GM23338 (cell line): ENCODE results near the gene TTPAL. TPM values are rescaled to one million over a fixed set of nuclear protein-coding genes. Genes with fewer than 3 reads are reported as not detected.

ENCODE experiments used
- ATAC-seq: fragments of 200-7000 bp; cut with Tn5 transposase; 3 replicates; pipeline ENCODE4 v1.9.1; 2020
- DNase-seq: peaks from one replicate; pipeline ENCODE4 v3.0.0-alpha.2; 2015; ENCODE audit warnings: low spot score
- H2AFZ ChIP-seq: fragments of 200-600 bp; sonication (generic); 2 replicates; pipeline ENCODE4 v1.8.0; 2016; ENCODE audit warnings: antibody characterized with exemption, mild to moderate bottlenecking, moderate library complexity
- H3F3A ChIP-seq: fragments of 200-600 bp; sonication (generic); replicated peaks from 2 replicates; pipeline ENCODE4 v1.8.0; 2017; ENCODE audit warnings: antibody characterized with exemption, mixed run types, low read depth
- H3K27ac ChIP-seq: fragments of 200-600 bp; sonication (generic); 2 replicates; pipeline ENCODE4 v1.6.1; 2016; ENCODE audit warnings: low read depth
- H3K27me3 ChIP-seq: fragments of 200-600 bp; sonication (generic); 2 replicates; pipeline ENCODE4 v1.8.0; 2016; ENCODE audit warnings: mild to moderate bottlenecking, mixed run types, moderate library complexity; ENCODE audit not compliant: insufficient read depth
- H3K36me3 ChIP-seq: fragments of 200-600 bp; sonication (generic); 2 replicates; pipeline ENCODE4 v1.8.0; 2016; ENCODE audit warnings: mild to moderate bottlenecking; ENCODE audit not compliant: insufficient read depth
- H3K4me1 ChIP-seq: fragments of 200-600 bp; sonication (generic); 2 replicates; pipeline ENCODE4 v1.8.0; 2016; ENCODE audit warnings: mild to moderate bottlenecking, moderate library complexity; ENCODE audit not compliant: insufficient read depth
- H3K4me2 ChIP-seq: fragments of 200-600 bp; sonication (generic); 2 replicates; pipeline ENCODE4 v1.7.1; 2017; ENCODE audit warnings: mixed run types
- H3K4me3 ChIP-seq: fragments of 200-600 bp; sonication (generic); 2 replicates; pipeline ENCODE4 v1.6.1; 2016; ENCODE audit warnings: mixed run types
- H3K79me2 ChIP-seq: fragments of 200-600 bp; sonication (generic); replicated peaks from 2 replicates; pipeline ENCODE4 v1.8.0; 2017; ENCODE audit warnings: mild to moderate bottlenecking; ENCODE audit not compliant: insufficient read depth
- H3K9me2 ChIP-seq: fragments of 200-600 bp; sonication (generic); 2 replicates; pipeline ENCODE4 v1.8.0; 2017; ENCODE audit not compliant: insufficient read depth
- H4K20me1 ChIP-seq: fragments of 200-600 bp; sonication (generic); replicated peaks from 2 replicates; pipeline ENCODE4 v1.8.0; 2017; ENCODE audit warnings: mild to moderate bottlenecking; ENCODE audit not compliant: insufficient read depth
- H3K27ac Mint-ChIP-seq: 2 replicates; pipeline ENCODE4 v1.8.0; 2020; ENCODE audit warnings: inconsistent platforms, mild to moderate bottlenecking, moderate library complexity, mixed read lengths
- H3K27me3 Mint-ChIP-seq: 3 replicates; pipeline ENCODE4 v1.8.0; 2022; ENCODE audit warnings: low read depth, mild to moderate bottlenecking, moderate library complexity, mixed read lengths, inconsistent platforms; ENCODE audit not compliant: insufficient read depth, poor library complexity
- H3K36me3 Mint-ChIP-seq: 3 replicates; pipeline ENCODE4 v1.8.0; 2021; ENCODE audit warnings: low read depth, mild to moderate bottlenecking, inconsistent platforms, moderate library complexity, mixed read lengths
- H3K4me1 Mint-ChIP-seq: 3 replicates; pipeline ENCODE4 v1.8.0; 2020; ENCODE audit warnings: mild to moderate bottlenecking, inconsistent platforms, mixed read lengths
- H3K4me3 Mint-ChIP-seq: 3 replicates; pipeline ENCODE4 v1.8.0; 2021; ENCODE audit warnings: moderate library complexity, mild to moderate bottlenecking, inconsistent platforms, mixed read lengths
- H3K9me3 Mint-ChIP-seq: 3 replicates; pipeline ENCODE4 v1.8.0; 2020; ENCODE audit warnings: moderate library complexity, mild to moderate bottlenecking, inconsistent platforms, mixed read lengths
- CREB1 ChIP-seq: fragments of 250-450 bp; sonication (Bioruptor Pico); IDR thresholded peaks from 2 replicates; pipeline ENCODE4 v1.5.0; 2020; ENCODE audit warnings: low read depth, mild to moderate bottlenecking, moderate library complexity
- ETS1 ChIP-seq: IDR thresholded peaks from 2 replicates; pipeline ENCODE4 v1.6.1; 2016; ENCODE audit warnings: antibody characterized with exemption
- JUNB ChIP-seq: IDR thresholded peaks from one replicate; pipeline ENCODE4 v1.6.1; 2016; ENCODE audit warnings: antibody characterized with exemption; ENCODE audit not compliant: unreplicated experiment
- NANOG ChIP-seq: IDR thresholded peaks from 2 replicates; pipeline ENCODE4 v1.6.1; 2016; ENCODE audit warnings: antibody characterized with exemption, borderline replicate concordance
- POLR2AphosphoS5 ChIP-seq: IDR thresholded peaks from 2 replicates; pipeline ENCODE4 v1.6.1; 2016; ENCODE audit warnings: antibody characterized with exemption, low read depth
- STAT1 ChIP-seq: IDR thresholded peaks from one replicate; pipeline ENCODE4 v1.6.1; 2016; ENCODE audit warnings: antibody characterized with exemption; ENCODE audit not compliant: unreplicated experiment
- ZNF331 ChIP-seq: fragments of 250-450 bp; sonication (Bioruptor Pico); IDR thresholded peaks from 2 replicates; pipeline ENCODE4 v1.5.0; 2020; ENCODE audit warnings: low read depth, mild to moderate bottlenecking, moderate library complexity
- ZNF462 ChIP-seq: fragments of 250-450 bp; sonication (Bioruptor Pico); IDR thresholded peaks from 2 replicates; pipeline ENCODE4 v1.5.0; 2020; ENCODE audit warnings: mild to moderate bottlenecking, moderate library complexity
- polyA plus RNA-seq: library from polyadenylated mRNA; unstranded; fragments of >200 nt; fragmentation: Nextera tagmentation; extraction: Ambion mirVana; gene quantifications from 2 replicates; pipeline ENCODE4 v1.2.1, GENCODE V29; 2016
- total RNA-seq: library from RNA; depleted of rRNA; stranded (reverse); fragments of >200 nt; shearing (Covaris generic); gene quantifications from 2 replicates; pipeline ENCODE4 v1.2.3, GENCODE V29; 2014

TTPAL gene
- total and polyA plus RNA-seq, 2 experiments from 2014 or later, result 3.7 to 10.2 TPM

- no peak for TF ChIP-seq ZNF462 (CRISPR knock-in tag)
- no peak for TF ChIP-seq CREB1
- TF ChIP-seq JUNB, result no peak
- no peak for TF ChIP-seq POLR2AphosphoS5
- no peak for TF ChIP-seq ETS1
- no peak for TF ChIP-seq STAT1
- no peak for TF ChIP-seq NANOG
- no peak for TF ChIP-seq ZNF331
Measured at GRCh38 chr20:44475372-44475693, 341 bp upstream of the TTPAL start (continued).

- DNase-seq (no peak), ATAC-seq (no peak)
- Mint-ChIP-seq H3K4me1 (peaks cover 13% of the 10 kb centered on the region; the same call in 2 of the 3 replicates), H3K4me3 (peak overlapping the region; percentile 91), H3K27me3 (peaks cover 9% of the 10 kb centered on the region), H3K9me3 (no peaks in the 10 kb centered on the region), H3K36me3 (peaks cover 16% of the 10 kb centered on the region), H3K27ac (no peak overlapping the region)
- Histone ChIP-seq H3K4me1 (peaks cover 5% of the 10 kb centered on the region; the same call in 1 of the 2 replicates), H3K4me3 (peak overlapping the region; percentile 91; the same call in 1 of the 2 replicates), H2AFZ (no peak overlapping the region), H3K9me2 (no peaks in the 10 kb centered on the region), H4K20me1 (no peaks in the 10 kb centered on the region), H3K4me2 (no peak overlapping the region), H3K27me3 (no peaks in the 10 kb centered on the region), H3K36me3 (no peaks in the 10 kb centered on the region), H3K27ac (no peak overlapping the region), H3K79me2 (peaks cover 7% of the 10 kb centered on the region), H3F3A (no peaks in the 10 kb centered on the region)
- no peak for TF ChIP-seq POLR2AphosphoS5
- no peak for TF ChIP-seq STAT1
Measured at GRCh38 chr20:44477151-44477550, 1.5 kb downstream of the TTPAL start.
